Measurements from ENCODE around the gene PTRHD1.

- TF ChIP-seq TAF1 (IDR thresholded peaks at IDR 0.05; ENCODE audit: borderline replicate concordance, low read depth, low read length): no peak
- no peak for TF ChIP-seq CTCF (IDR thresholded peaks at IDR 0.05)
- TF ChIP-seq JUND (IDR thresholded peaks at IDR 0.05): no peak
- no peak for TF ChIP-seq POLR2AphosphoS5 (IDR thresholded peaks at IDR 0.05; ENCODE audit: low read depth, low read length)
- TF ChIP-seq, protein P1, sequence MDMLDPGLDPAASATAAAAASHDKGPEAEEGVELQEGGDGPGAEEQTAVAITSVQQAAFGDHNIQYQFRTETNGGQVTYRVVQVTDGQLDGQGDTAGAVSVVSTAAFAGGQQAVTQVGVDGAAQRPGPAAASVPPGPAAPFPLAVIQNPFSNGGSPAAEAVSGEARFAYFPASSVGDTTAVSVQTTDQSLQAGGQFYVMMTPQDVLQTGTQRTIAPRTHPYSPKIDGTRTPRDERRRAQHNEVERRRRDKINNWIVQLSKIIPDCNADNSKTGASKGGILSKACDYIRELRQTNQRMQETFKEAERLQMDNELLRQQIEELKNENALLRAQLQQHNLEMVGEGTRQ (IDR thresholded peaks at IDR 0.05; ENCODE audit: borderline replicate concordance, low read depth, low read length): no peak
Observed at GRCh38 chr2:24836706-24837105, 43.5 kb upstream of the PTRHD1 start.
